ENCODE measurements around the gene ELF2.
"Not testable (repeated sequence)": the region's sequence is repeated elsewhere in the genome, so short reads cannot be mapped to it uniquely, and the experiment has no call there.

Gene ELF2

GRCh38 chr4:139144161-139144859 lies 32.7 kb downstream of the ELF2 start:
- peak; percentile 28 for DNase-seq (ENCODE audit: low spot score)

GRCh38 chr4:139142980-139143379 lies 34.0 kb downstream of the ELF2 start:
- DNase-seq (ENCODE audit: low spot score), result no peak

GRCh38 chr4:139142087-139142486 lies 34.9 kb downstream of the ELF2 start:
- no peak for DNase-seq (ENCODE audit: low spot score)

- no peak for DNase-seq (ENCODE audit: low spot score)
Measured at GRCh38 chr4:139137763-139138162, 39.3 kb downstream of the ELF2 start.

- DNase-seq (ENCODE audit: low spot score), result no peak
Measured at GRCh38 chr4:139134403-139134802, 42.6 kb downstream of the ELF2 start.

GRCh38 chr4:139131209-139131870 lies 45.7 kb downstream of the ELF2 start:
- no peak for DNase-seq (ENCODE audit: low spot score)

GRCh38 chr4:139129206-139129605 lies 47.8 kb downstream of the ELF2 start:
- DNase-seq (ENCODE audit: low spot score), result no peak

- no peak for DNase-seq (ENCODE audit: low spot score)
Measured at GRCh38 chr4:139126898-139127297, 50.1 kb downstream of the ELF2 start.

GRCh38 chr4:139123910-139124309 lies 53.1 kb downstream of the ELF2 start:
- DNase-seq (ENCODE audit: low spot score), result no peak

GRCh38 chr4:139118365-139118764 lies 58.7 kb downstream of the ELF2 start:
- no peak for DNase-seq (ENCODE audit: low spot score)

- DNase-seq (ENCODE audit: low spot score), result no peak
Measured at GRCh38 chr4:139115226-139115625, 61.8 kb downstream of the ELF2 start.

- not testable (repeated sequence) for DNase-seq (ENCODE audit: low spot score)
Measured at GRCh38 chr4:139114795-139115194, 62.2 kb downstream of the ELF2 start.

GRCh38 chr4:139112650-139113049 lies 64.4 kb downstream of the ELF2 start:
- no peak for DNase-seq (ENCODE audit: low spot score)

GRCh38 chr4:139108567-139109128 lies 68.4 kb downstream of the ELF2 start:
- no peak for DNase-seq (ENCODE audit: low spot score)

- DNase-seq (ENCODE audit: low spot score), result peak; percentile 72
Measured at GRCh38 chr4:139099366-139099982, 77.5 kb downstream of the ELF2 start.

GRCh38 chr4:139092271-139092670 lies 84.7 kb downstream of the ELF2 start:
- no peak for DNase-seq (ENCODE audit: low spot score)

- DNase-seq (ENCODE audit: low spot score), result peak; percentile 29
Measured at GRCh38 chr4:139085141-139085540, 91.9 kb downstream of the ELF2 start.

- no peak for DNase-seq (ENCODE audit: low spot score)
Measured at GRCh38 chr4:139084804-139085093, 92.3 kb downstream of the ELF2 start.

- peak; percentile 88 for DNase-seq (ENCODE audit: low spot score)
Measured at GRCh38 chr4:139083956-139084803, 92.8 kb downstream of the ELF2 start.

GRCh38 chr4:139083607-139083955 lies 93.4 kb downstream of the ELF2 start:
- DNase-seq (ENCODE audit: low spot score), result peak; percentile 70

- DNase-seq (ENCODE audit: low spot score), result peak; percentile 96
Measured at GRCh38 chr4:139082750-139083606, 94.0 kb downstream of the ELF2 start.

Data from SW480 (cell line).